Suppressor macrophage treated with lipopolysaccharide for 1 hour (primary cell): ENCODE results near the gene TM9SF3.
A peak's percentile ranks its signal among the peaks of the same experiment; 100 is the strongest.
"Not testable (repeated sequence)": the region's sequence is repeated elsewhere in the genome, so short reads cannot be mapped to it uniquely, and the experiment has no call there.

Experiments
- DNase-seq, 3 donors: peaks; one replicate each; pipeline ENCODE4 v3.0.0-alpha.2; 2020 to 2022

Gene TM9SF3

GRCh38 chr10:96598846-96599245, 12.0 kb upstream of the TM9SF3 start:
- no peak for DNase-seq

- no peak for DNase-seq
Observed at GRCh38 chr10:96596422-96597407, 9.9 kb upstream of the TM9SF3 start.

GRCh38 chr10:96595741-96596140, 8.9 kb upstream of the TM9SF3 start:
- no peak for DNase-seq

GRCh38 chr10:96591946-96592345, 5.1 kb upstream of the TM9SF3 start:
- DNase-seq, result peak in 2 of 3 donors; percentile 28 to 32

GRCh38 chr10:96588616-96589419, 2.0 kb upstream of the TM9SF3 start:
- DNase-seq, result peak in 2 of 3 donors; percentile 51 to 52

GRCh38 chr10:96588060-96588554, 1.3 kb upstream of the TM9SF3 start:
- DNase-seq, result no peak

- no peak for DNase-seq
Observed at GRCh38 chr10:96587264-96588059, 650 bp upstream of the TM9SF3 start.

- DNase-seq, result peak in 2 of 3 donors; percentile 32 to 36
Observed at GRCh38 chr10:96585736-96586418, 935 bp downstream of the TM9SF3 start.

GRCh38 chr10:96584474-96584873, 2.3 kb downstream of the TM9SF3 start:
- no peak for DNase-seq

GRCh38 chr10:96584035-96584434, 2.8 kb downstream of the TM9SF3 start:
- peak in 1 of 3 donors; percentile 30 for DNase-seq

- no peak for DNase-seq
Observed at GRCh38 chr10:96579133-96579532, 7.7 kb downstream of the TM9SF3 start.

GRCh38 chr10:96578633-96579032, 8.2 kb downstream of the TM9SF3 start:
- DNase-seq, result no peak

- no peak for DNase-seq
Observed at GRCh38 chr10:96578022-96578421, 8.8 kb downstream of the TM9SF3 start.

GRCh38 chr10:96577069-96577468, 9.7 kb downstream of the TM9SF3 start:
- no peak for DNase-seq

GRCh38 chr10:96576277-96576980, 10.4 kb downstream of the TM9SF3 start:
- peak in 1 of 3 donors; percentile 34 for DNase-seq

- not testable (repeated sequence) for DNase-seq
Observed at GRCh38 chr10:96574564-96574963, 12.2 kb downstream of the TM9SF3 start.

GRCh38 chr10:96573036-96573435, 13.8 kb downstream of the TM9SF3 start:
- DNase-seq, result no peak

GRCh38 chr10:96570983-96571964, 15.5 kb downstream of the TM9SF3 start:
- DNase-seq, result no peak

- no peak for DNase-seq
Observed at GRCh38 chr10:96570511-96570910, 16.3 kb downstream of the TM9SF3 start.

- no peak for DNase-seq
Observed at GRCh38 chr10:96568402-96568801, 18.4 kb downstream of the TM9SF3 start.
